ENCODE results near the gene FAM13C. TPM values are rescaled to one million over a fixed set of nuclear protein-coding genes. Genes with fewer than 3 reads are reported as not detected.

Gene FAM13C
- total and polyA plus RNA-seq, 2 of the 13 experiments (the other 11 are each of a cell fraction or from before 2014, with no cell fraction given) = 0.07 to 0.26 TPM

DNA sequence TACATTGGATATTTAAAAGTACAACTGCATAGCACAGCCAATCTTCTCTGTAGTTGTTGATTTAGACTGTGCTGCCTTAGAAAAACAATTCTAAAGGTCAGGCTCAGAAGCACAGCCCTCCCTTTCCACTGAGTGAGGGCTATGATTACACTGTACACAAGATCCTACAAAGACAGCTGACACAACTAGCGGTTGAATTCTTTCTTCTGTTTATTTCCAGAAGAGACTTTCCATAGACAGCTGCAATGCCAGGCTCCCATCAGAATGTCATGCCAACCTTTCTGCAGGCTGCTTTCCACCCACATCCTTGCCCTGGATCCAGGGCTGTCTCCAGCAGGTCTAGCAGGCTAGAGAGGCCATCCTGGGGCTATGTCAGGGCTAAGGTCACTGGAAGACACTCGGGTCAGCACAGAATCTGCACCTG lies 39.3 kb downstream of the FAM13C start (continued):
- TF ChIP-seq ZNF598 (CRISPR knock-in tag; IDR thresholded peaks at IDR 0.05; ENCODE audit: borderline replicate concordance) (no peak), ASH2L (IDR thresholded peaks at IDR 0.05; ENCODE audit: insufficient read length, low read depth, low read length) (peak; percentile 55), TCF12 (IDR thresholded peaks at IDR 0.05) (no peak), TCF12 (CRISPR knock-in tag; IDR thresholded peaks at IDR 0.05) (no peak), SATB2 (CRISPR knock-in tag; IDR thresholded peaks at IDR 0.05) (no peak), HDAC6 (IDR thresholded peaks at IDR 0.05; ENCODE audit: low read depth, low read length) (no peak), HNRNPK (IDR thresholded peaks at IDR 0.05; ENCODE audit: low read depth, low read length, poor library complexity, severe bottlenecking) (no peak), MED13 (CRISPR knock-in tag; IDR thresholded peaks at IDR 0.05) (no peak), ETS1 (CRISPR knock-in tag; IDR thresholded peaks at IDR 0.05) (no peak), POLR2AphosphoS5 (IDR thresholded peaks at IDR 0.05; ENCODE audit: low read depth, low read length) (no peak), CBX1 (IDR thresholded peaks at IDR 0.05; ENCODE audit: low read depth) (no peak), FOXP1 (IDR thresholded peaks at IDR 0.05) (no peak), FOXP1 (CRISPR knock-in tag; IDR thresholded peaks at IDR 0.05) (peak; percentile 86), ZNF788 (CRISPR knock-in tag; IDR thresholded peaks at IDR 0.05; ENCODE audit: borderline replicate concordance) (no peak), ZNF652 (CRISPR knock-in tag; IDR thresholded peaks at IDR 0.05; ENCODE audit: borderline replicate concordance, low read depth) (no peak), HNRNPL (IDR thresholded peaks at IDR 0.05; ENCODE audit: low read depth, low read length) (no peak), ESRRA (CRISPR knock-in tag; IDR thresholded peaks at IDR 0.05; ENCODE audit: low read depth) (no peak), TAF15 (IDR thresholded peaks at IDR 0.05; ENCODE audit: low read depth, low read length, poor library complexity, severe bottlenecking) (no peak), RBM39 (IDR thresholded peaks at IDR 0.05; ENCODE audit: low read depth, low read length, poor library complexity, severe bottlenecking) (no peak), SKI (IDR thresholded peaks at IDR 0.05; ENCODE audit: partially characterized antibody) (no peak), ZFP37 (CRISPR knock-in tag; IDR thresholded peaks at IDR 0.05; ENCODE audit: borderline replicate concordance) (no peak), SAFB2 (CRISPR knock-in tag; IDR thresholded peaks at IDR 0.05; ENCODE audit: borderline replicate concordance, low read depth) (no peak), ATF2 (CRISPR knock-in tag; IDR thresholded peaks at IDR 0.05) (peak; percentile 29; the same call in 1 of the 2 replicates), HNF4A (CRISPR knock-in tag; IDR thresholded peaks at IDR 0.05) (peak; percentile 79), IRX3 (CRISPR knock-in tag; IDR thresholded peaks at IDR 0.05; ENCODE audit: borderline replicate concordance, low read depth) (no peak), FOXC1 (CRISPR knock-in tag; IDR thresholded peaks at IDR 0.05; ENCODE audit: borderline replicate concordance) (no peak), ZNF333 (CRISPR knock-in tag; IDR thresholded peaks at IDR 0.05; ENCODE audit: borderline replicate concordance) (no peak), ZKSCAN8 (CRISPR knock-in tag; IDR thresholded peaks at IDR 0.05; ENCODE audit: borderline replicate concordance) (no peak), AHR (CRISPR knock-in tag; IDR thresholded peaks at IDR 0.05) (no peak)
- TF ChIP-seq, protein P1, sequence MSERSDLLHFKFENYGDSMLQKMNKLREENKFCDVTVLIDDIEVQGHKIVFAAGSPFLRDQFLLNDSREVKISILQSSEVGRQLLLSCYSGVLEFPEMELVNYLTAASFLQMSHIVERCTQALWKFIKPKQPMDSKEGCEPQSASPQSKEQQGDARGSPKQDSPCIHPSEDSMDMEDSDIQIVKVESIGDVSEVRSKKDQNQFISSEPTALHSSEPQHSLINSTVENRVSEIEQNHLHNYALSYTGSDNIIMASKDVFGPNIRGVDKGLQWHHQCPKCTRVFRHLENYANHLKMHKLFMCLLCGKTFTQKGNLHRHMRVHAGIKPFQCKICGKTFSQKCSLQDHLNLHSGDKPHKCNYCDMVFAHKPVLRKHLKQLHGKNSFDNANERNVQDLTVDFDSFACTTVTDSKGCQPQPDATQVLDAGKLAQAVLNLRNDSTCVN (CRISPR knock-in tag; IDR thresholded peaks at IDR 0.05; ENCODE audit: borderline replicate concordance) = no peak

Data from HepG2 (cell line).